Prostate gland (tissue), 2 donors: Measurements from ENCODE around the gene FEM1C.

Experiments used
- CTCF ChIP-seq, 4 experiments: fragments of 200-600 bp in 2 of 4; fragments of 450-650 bp in 2 of 4; sonication (generic) in 2 of 4; IDR thresholded peaks; 1 replicate in 3 of 4; 2 replicates in 1 of 4; pipeline ENCODE4 v1.5.1; 2016 to 2019; ENCODE audit warnings: antibody characterized with exemption in 4 of 4, mild to moderate bottlenecking in 2 of 4, moderate library complexity in 2 of 4
- POLR2A ChIP-seq: fragments of 450-650 bp; IDR thresholded peaks from one replicate; pipeline ENCODE4 v1.6.1; 2016; ENCODE audit warnings: antibody characterized with exemption, mild to moderate bottlenecking
- POLR2AphosphoS5 ChIP-seq: sonication (generic); formaldehyde crosslinking; IDR thresholded peaks from one replicate; pipeline ENCODE4 v1.6.1; 2017; ENCODE audit warnings: antibody characterized with exemption

GRCh38 chr5:115480271-115480670 is 64.3 kb downstream of the FEM1C start:
- TF ChIP-seq POLR2AphosphoS5 (no peak), CTCF (IDR thresholded peaks at IDR 0.05) (no peak), POLR2A (no peak)
